ENCODE measurements around the gene ARPP21. TPM values are rescaled to one million over a fixed set of nuclear protein-coding genes. Genes with fewer than 3 reads are reported as not detected.
A peak's percentile ranks its signal among the peaks of the same experiment; 100 is the strongest.

Gene ARPP21
- total RNA-seq, 1 donor from 2014 or later, result 89.8 TPM

- no peak for DNase-seq
Measured at GRCh38 chr3:35737934-35738706, 98.8 kb downstream of the ARPP21 start.

- no peak for DNase-seq
Measured at GRCh38 chr3:35739181-35739809, 100.0 kb downstream of the ARPP21 start.

- no peak for DNase-seq
Measured at GRCh38 chr3:35739964-35740527, 100.7 kb downstream of the ARPP21 start.

GRCh38 chr3:35743218-35743617, 103.9 kb downstream of the ARPP21 start:
- DNase-seq, result no peak

- DNase-seq, result no peak
Measured at GRCh38 chr3:35744419-35744818, 105.1 kb downstream of the ARPP21 start.

GRCh38 chr3:35745351-35745750, 106.0 kb downstream of the ARPP21 start:
- DNase-seq, result no peak

GRCh38 chr3:35745802-35746484, 106.6 kb downstream of the ARPP21 start:
- DNase-seq, result no peak

- no peak for DNase-seq
Measured at GRCh38 chr3:35746492-35746891, 107.2 kb downstream of the ARPP21 start.

- no peak for DNase-seq
Measured at GRCh38 chr3:35748144-35748543, 108.8 kb downstream of the ARPP21 start.

- no peak for DNase-seq
Measured at GRCh38 chr3:35751207-35751606, 111.9 kb downstream of the ARPP21 start.

GRCh38 chr3:35757991-35758757, 118.8 kb downstream of the ARPP21 start:
- no peak for DNase-seq

- peak; percentile 26 for DNase-seq
Measured at GRCh38 chr3:35760146-35760545, 120.8 kb downstream of the ARPP21 start.

GRCh38 chr3:35761311-35761710, 122.0 kb downstream of the ARPP21 start:
- DNase-seq, result no peak

- peak; percentile 89 for DNase-seq
Measured at GRCh38 chr3:35772381-35773015, 133.2 kb downstream of the ARPP21 start.

GRCh38 chr3:35773417-35773816, 134.1 kb downstream of the ARPP21 start:
- DNase-seq, result no peak

GRCh38 chr3:35776346-35776745, 137.0 kb downstream of the ARPP21 start:
- DNase-seq, result no peak

GRCh38 chr3:35777065-35777464, 137.7 kb downstream of the ARPP21 start:
- DNase-seq, result no peak

GRCh38 chr3:35777563-35778554, 138.5 kb downstream of the ARPP21 start:
- DNase-seq, result no peak

GRCh38 chr3:35779611-35780010, 140.3 kb downstream of the ARPP21 start:
- no peak for DNase-seq

GRCh38 chr3:35780800-35781199, 141.5 kb downstream of the ARPP21 start:
- no peak for DNase-seq
